Endothelial cell of umbilical vein (primary cell): ENCODE results near the gene FAM217A.

Source experiments
- EZH2 ChIP-seq: IDR thresholded peaks from 2 replicates; pipeline ENCODE4 v1.6.1; 2012; ENCODE audit warnings: borderline replicate concordance, low read depth, mild to moderate bottlenecking, moderate library complexity, low read length, inconsistent platforms; ENCODE audit not compliant: severe bottlenecking
- FOS ChIP-seq: IDR thresholded peaks from 2 replicates; pipeline ENCODE4 v1.6.1; 2011; ENCODE audit warnings: mild to moderate bottlenecking, low read length, moderate library complexity, borderline replicate concordance; ENCODE audit not compliant: insufficient read depth
- POLR2A ChIP-seq: IDR thresholded peaks from 2 replicates; pipeline ENCODE4 v1.6.1; 2012; ENCODE audit warnings: low read depth, mild to moderate bottlenecking, control low read depth, low read length
- POLR2AphosphoS5 ChIP-seq: IDR thresholded peaks from 2 replicates; pipeline ENCODE4 v1.6.1; 2012; ENCODE audit warnings: low read depth, mild to moderate bottlenecking, control low read depth, low read length, moderate library complexity; ENCODE audit not compliant: insufficient read depth

DNA sequence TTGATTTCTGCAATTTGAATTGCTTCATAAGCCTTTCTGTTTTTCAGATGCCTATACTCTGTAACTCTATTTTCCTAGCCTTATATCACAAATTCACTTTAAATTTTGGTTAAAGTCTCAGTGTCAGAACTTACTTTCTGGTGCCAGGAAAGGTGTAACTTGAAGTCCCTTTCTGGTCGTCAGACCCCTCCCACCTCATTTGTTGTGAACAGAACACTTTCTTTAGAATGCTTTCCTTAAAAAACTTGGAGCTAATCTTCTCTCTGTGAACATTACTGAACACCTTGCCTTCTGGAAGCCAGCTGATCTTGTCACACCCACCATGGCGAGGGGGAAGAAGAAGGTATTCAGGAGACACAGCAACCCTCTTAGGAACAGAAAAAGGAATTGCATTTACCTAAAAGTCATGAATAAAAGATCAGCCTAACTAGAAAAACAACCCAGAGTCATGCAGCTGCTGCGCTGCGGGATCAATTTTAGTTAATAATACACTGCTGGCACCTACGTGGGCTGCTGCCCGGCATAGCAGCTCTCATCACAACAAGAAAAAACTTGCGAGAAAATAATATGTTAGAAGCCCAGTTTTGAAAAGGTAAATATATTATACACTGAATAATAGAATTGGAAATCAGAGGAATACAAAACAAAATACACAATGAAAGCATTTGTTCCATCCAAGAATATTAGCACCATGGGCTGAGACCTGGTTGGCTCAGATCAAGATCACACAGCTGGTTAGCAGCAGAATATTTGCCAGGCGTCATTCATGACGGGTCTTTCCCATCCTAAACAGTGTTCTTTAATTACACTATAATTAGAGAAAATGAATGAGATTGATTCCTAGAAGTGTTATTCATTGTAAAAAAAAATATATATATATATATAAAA, 5.8 kb upstream of the FAM217A start:
- TF ChIP-seq POLR2AphosphoS5 (no peak), EZH2 (no peak), POLR2A (no peak), FOS (no peak)
